WERI-Rb-1 (cell line): ENCODE measurements around the gene SLC25A25.
"Not testable (repeated sequence)": the region's sequence is repeated elsewhere in the genome, so short reads cannot be mapped to it uniquely, and the experiment has no call there.

Experiments
- DNase-seq: peaks from one replicate; pipeline ENCODE4 v3.0.0-alpha.2; 2020
- H3K27ac ChIP-seq: fragments of 250-450 bp; sonication (Bioruptor Pico); 2 replicates; pipeline ENCODE4 v1.5.1; 2020; ENCODE audit warnings: mild to moderate bottlenecking, moderate library complexity
- H3K27me3 ChIP-seq: fragments of 250-450 bp; sonication (Bioruptor Pico); 2 replicates; pipeline ENCODE4 v1.5.1; 2021; ENCODE audit warnings: mild to moderate bottlenecking, low read depth, moderate library complexity; ENCODE audit not compliant: insufficient read depth, severe bottlenecking
- H3K36me3 ChIP-seq: fragments of 250-450 bp; sonication (Bioruptor Pico); 2 replicates; pipeline ENCODE4 v1.5.1; 2020; ENCODE audit warnings: mild to moderate bottlenecking, moderate library complexity
- H3K4me3 ChIP-seq: 2 replicates; pipeline ENCODE4 v1.5.1; 2011; ENCODE audit warnings: low read depth, mild to moderate bottlenecking, control low read depth, low read length
- H3K9me3 ChIP-seq: fragments of 250-450 bp; sonication (Bioruptor Pico); 2 replicates; pipeline ENCODE4 v1.5.1; 2021; ENCODE audit warnings: mild to moderate bottlenecking, moderate library complexity; ENCODE audit not compliant: severe bottlenecking
- CTCF ChIP-seq: IDR thresholded peaks from 2 replicates; pipeline ENCODE4 v1.5.1; 2011; ENCODE audit warnings: low read depth, mild to moderate bottlenecking, control low read depth, inconsistent platforms, low read length

Gene SLC25A25

GRCh38 chr9:128034821-128035652 lies 33.0 kb upstream of the SLC25A25 start:
- peak; percentile 90 for DNase-seq
- Histone ChIP-seq H3K27ac (peak overlapping the region; percentile 37), H3K9me3 (peaks cover 2% of the 10 kb centered on the region), H3K36me3 (no peaks in the 10 kb centered on the region), H3K4me3 (no peak overlapping the region), H3K27me3 (no peaks in the 10 kb centered on the region)
- peak; percentile 90 for TF ChIP-seq CTCF

- not testable (repeated sequence) for H3K27ac ChIP-seq, H3K27me3 ChIP-seq, H3K9me3 ChIP-seq, DNase-seq, H3K4me3 ChIP-seq, H3K36me3 ChIP-seq
These were observed 31.5 kb upstream of the SLC25A25 start for GRCh38 chr9:128036522-128036921.

GRCh38 chr9:128040783-128041182 lies 27.2 kb upstream of the SLC25A25 start:
- not testable (repeated sequence) for H3K27ac ChIP-seq, H3K4me3 ChIP-seq, H3K9me3 ChIP-seq, H3K27me3 ChIP-seq, DNase-seq, H3K36me3 ChIP-seq

GRCh38 chr9:128042043-128042442 lies 26.0 kb upstream of the SLC25A25 start:
- Histone ChIP-seq H3K4me3 (no peak overlapping the region), H3K27ac (no peak overlapping the region), H3K27me3 (no peaks in the 10 kb centered on the region), H3K9me3 (no peaks in the 10 kb centered on the region), H3K36me3 (no peaks in the 10 kb centered on the region)
- TF ChIP-seq CTCF = no peak
- no peak for DNase-seq

GRCh38 chr9:128043467-128043868 lies 24.6 kb upstream of the SLC25A25 start:
- no peak for TF ChIP-seq CTCF
- Histone ChIP-seq H3K9me3 (no peaks in the 10 kb centered on the region), H3K36me3 (no peaks in the 10 kb centered on the region)

GRCh38 chr9:128045409-128045808 lies 22.6 kb upstream of the SLC25A25 start:
- H3K9me3 ChIP-seq, H3K27me3 ChIP-seq, H3K4me3 ChIP-seq, DNase-seq, H3K27ac ChIP-seq, H3K36me3 ChIP-seq: not testable (repeated sequence)

More at GRCh38 chr9:128043467-128043868, 24.6 kb upstream of the SLC25A25 start:
- DNase-seq = peak; percentile 34
- no peak overlapping the region for H3K4me3 ChIP-seq
- no peaks in the 10 kb centered on the region for H3K27me3 ChIP-seq
- H3K27ac ChIP-seq = no peak overlapping the region

GRCh38 chr9:128045831-128046230 lies 22.2 kb upstream of the SLC25A25 start:
- Histone ChIP-seq H3K4me3 (no peak overlapping the region), H3K9me3 (no peaks in the 10 kb centered on the region), H3K36me3 (no peaks in the 10 kb centered on the region), H3K27me3 (no peaks in the 10 kb centered on the region), H3K27ac (no peak overlapping the region)
- no peak for TF ChIP-seq CTCF
- DNase-seq = no peak
